Middle frontal gyrus (tissue), 1 donor: ENCODE data around the gene OSBPL9.
"Not testable (repeated sequence)": the region's sequence is repeated elsewhere in the genome, so short reads cannot be mapped to it uniquely, and the experiment has no call there.

Source experiments
- DNase-seq: peaks from one replicate; pipeline ENCODE4 v3.0.0-alpha.2; 2015; ENCODE audit warnings: low spot score; ENCODE audit errors: extremely low spot score

OSBPL9 gene

GRCh38 chr1:51635615-51636014 lies 18.7 kb downstream of the OSBPL9 start:
- no peak for DNase-seq

GRCh38 chr1:51636191-51636590 lies 19.3 kb downstream of the OSBPL9 start:
- no peak for DNase-seq

GRCh38 chr1:51636764-51637522 lies 20.1 kb downstream of the OSBPL9 start:
- no peak for DNase-seq

GRCh38 chr1:51638350-51638749 lies 21.5 kb downstream of the OSBPL9 start:
- DNase-seq = no peak

GRCh38 chr1:51639694-51640093 lies 22.8 kb downstream of the OSBPL9 start:
- no peak for DNase-seq

- DNase-seq = no peak
These were observed 24.2 kb downstream of the OSBPL9 start for GRCh38 chr1:51641096-51641495.

- DNase-seq = no peak
These were observed 25.8 kb downstream of the OSBPL9 start for GRCh38 chr1:51642739-51643142.

- no peak for DNase-seq
These were observed 26.5 kb downstream of the OSBPL9 start for GRCh38 chr1:51643362-51643761.

- no peak for DNase-seq
These were observed 27.1 kb downstream of the OSBPL9 start for GRCh38 chr1:51644020-51644419.

- no peak for DNase-seq
These were observed 27.8 kb downstream of the OSBPL9 start for GRCh38 chr1:51644533-51645197.

GRCh38 chr1:51646592-51646991 lies 29.7 kb downstream of the OSBPL9 start:
- DNase-seq = not testable (repeated sequence)

GRCh38 chr1:51648180-51649109 lies 31.6 kb downstream of the OSBPL9 start:
- DNase-seq = no peak

- no peak for DNase-seq
These were observed 32.8 kb downstream of the OSBPL9 start for GRCh38 chr1:51649593-51650091.

- DNase-seq = no peak
These were observed 33.3 kb downstream of the OSBPL9 start for GRCh38 chr1:51650198-51650597.

- no peak for DNase-seq
These were observed 34.7 kb downstream of the OSBPL9 start for GRCh38 chr1:51651552-51651942.

- no peak for DNase-seq
These were observed 35.7 kb downstream of the OSBPL9 start for GRCh38 chr1:51652599-51652998.

- DNase-seq = no peak
These were observed 36.2 kb downstream of the OSBPL9 start for GRCh38 chr1:51653127-51653526.

GRCh38 chr1:51654000-51654399 lies 37.1 kb downstream of the OSBPL9 start:
- no peak for DNase-seq

- no peak for DNase-seq
These were observed 39.5 kb downstream of the OSBPL9 start for GRCh38 chr1:51656374-51656773.

- DNase-seq = no peak
These were observed 43.7 kb downstream of the OSBPL9 start for GRCh38 chr1:51660580-51660979.

- DNase-seq = no peak
These were observed 44.2 kb downstream of the OSBPL9 start for GRCh38 chr1:51661081-51661518.

GRCh38 chr1:51663105-51663504 lies 46.2 kb downstream of the OSBPL9 start:
- no peak for DNase-seq
